HK-2 (cell line): ENCODE results near the gene MMS22L.
"Not testable (repeated sequence)": the region's sequence is repeated elsewhere in the genome, so short reads cannot be mapped to it uniquely, and the experiment has no call there.

Experiments used
- DNase-seq: peaks from one replicate; pipeline ENCODE4 v3.0.0-alpha.2; 2018; ENCODE audit not compliant: unreplicated experiment

MMS22L gene

GRCh38 chr6:97222903-97223302 is 60.1 kb downstream of the MMS22L start:
- DNase-seq = no peak

GRCh38 chr6:97218912-97219311 is 64.1 kb downstream of the MMS22L start:
- DNase-seq = no peak

- no peak for DNase-seq
Measured at GRCh38 chr6:97215157-97215769, 67.8 kb downstream of the MMS22L start.

GRCh38 chr6:97214671-97215070 is 68.3 kb downstream of the MMS22L start:
- DNase-seq = no peak

GRCh38 chr6:97207383-97207782 is 75.6 kb downstream of the MMS22L start:
- DNase-seq = no peak

GRCh38 chr6:97205966-97206365 is 77.0 kb downstream of the MMS22L start:
- no peak for DNase-seq

- no peak for DNase-seq
Measured at GRCh38 chr6:97203343-97203742, 79.7 kb downstream of the MMS22L start.

- DNase-seq = no peak
Measured at GRCh38 chr6:97198046-97198565, 84.9 kb downstream of the MMS22L start.

- no peak for DNase-seq
Measured at GRCh38 chr6:97195117-97195516, 87.9 kb downstream of the MMS22L start.

GRCh38 chr6:97189767-97190166 is 93.2 kb downstream of the MMS22L start:
- DNase-seq = no peak

GRCh38 chr6:97187951-97188350 is 95.1 kb downstream of the MMS22L start:
- DNase-seq = no peak

- peak; percentile 33 for DNase-seq
Measured at GRCh38 chr6:97186416-97186999, 96.5 kb downstream of the MMS22L start.

- no peak for DNase-seq
Measured at GRCh38 chr6:97177905-97178304, 105.1 kb downstream of the MMS22L start.

GRCh38 chr6:97176468-97176867 is 106.5 kb downstream of the MMS22L start:
- DNase-seq = no peak

GRCh38 chr6:97175806-97176205 is 107.2 kb downstream of the MMS22L start:
- no peak for DNase-seq

- no peak for DNase-seq
Measured at GRCh38 chr6:97174471-97174870, 108.5 kb downstream of the MMS22L start.

- DNase-seq = no peak
Measured at GRCh38 chr6:97160280-97160679, 122.7 kb downstream of the MMS22L start.

GRCh38 chr6:97155447-97155846 is 127.6 kb downstream of the MMS22L start:
- not testable (repeated sequence) for DNase-seq

- DNase-seq = no peak
Measured at GRCh38 chr6:97154015-97154414, 129.0 kb downstream of the MMS22L start.

- DNase-seq = no peak
Measured at GRCh38 chr6:97151601-97152000, 131.4 kb downstream of the MMS22L start.

GRCh38 chr6:97150932-97151331 is 132.1 kb downstream of the MMS22L start:
- no peak for DNase-seq

- DNase-seq = no peak
Measured at GRCh38 chr6:97147421-97147820, 135.6 kb downstream of the MMS22L start.

GRCh38 chr6:97145691-97146090 is 137.3 kb downstream of the MMS22L start:
- no peak for DNase-seq

GRCh38 chr6:97141756-97142155 is 141.3 kb downstream of the MMS22L start:
- no peak for DNase-seq
